NB4 (cell line): ENCODE data around the gene ERI3.

ENCODE experiments used
- POLR2A ChIP-seq: IDR thresholded peaks from 2 replicates; pipeline ENCODE4 v1.6.1; 2011; ENCODE audit warnings: mild to moderate bottlenecking; ENCODE audit not compliant: insufficient read length; ENCODE audit errors: extremely low read depth
- TF ChIP-seq, protein P1 (sequence below): IDR thresholded peaks from one replicate; pipeline ENCODE4 v1.5.1; 2012; ENCODE audit warnings: low read depth, low read length

DNA sequence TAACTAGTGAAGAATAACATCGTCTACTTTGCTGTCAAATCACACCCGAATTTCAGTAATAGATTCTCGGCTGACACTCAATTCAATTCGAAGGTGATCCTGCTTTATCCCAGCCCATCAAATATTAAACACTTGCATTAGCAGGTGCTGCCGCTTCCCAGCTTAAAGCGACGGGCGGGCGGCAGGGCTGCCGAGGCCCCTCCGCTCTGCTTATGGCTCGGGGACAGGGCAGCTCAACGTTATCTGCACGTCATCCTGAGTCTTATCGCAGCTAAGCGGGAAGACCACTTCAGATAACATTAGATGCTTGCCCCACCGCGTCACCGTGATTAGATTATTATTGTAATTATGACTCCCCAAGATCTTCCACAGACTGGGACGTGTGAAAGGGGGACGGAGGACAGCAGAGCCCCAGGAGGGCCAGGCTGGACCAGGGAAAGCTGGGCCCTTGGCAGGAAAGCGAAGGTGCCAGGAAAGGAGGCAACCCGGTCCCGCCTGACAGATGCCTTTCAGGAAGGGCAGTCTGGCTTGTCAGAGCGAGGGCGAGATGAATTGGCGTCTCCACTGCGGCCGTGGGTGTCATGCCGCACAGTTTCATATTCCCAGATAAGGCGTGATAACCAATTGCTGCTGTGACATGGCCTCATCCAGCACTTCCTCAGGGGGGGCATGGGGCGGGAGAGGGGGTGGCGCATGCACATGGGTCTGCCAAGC is 104.8 kb downstream of the ERI3 start:
- TF ChIP-seq, protein P1, sequence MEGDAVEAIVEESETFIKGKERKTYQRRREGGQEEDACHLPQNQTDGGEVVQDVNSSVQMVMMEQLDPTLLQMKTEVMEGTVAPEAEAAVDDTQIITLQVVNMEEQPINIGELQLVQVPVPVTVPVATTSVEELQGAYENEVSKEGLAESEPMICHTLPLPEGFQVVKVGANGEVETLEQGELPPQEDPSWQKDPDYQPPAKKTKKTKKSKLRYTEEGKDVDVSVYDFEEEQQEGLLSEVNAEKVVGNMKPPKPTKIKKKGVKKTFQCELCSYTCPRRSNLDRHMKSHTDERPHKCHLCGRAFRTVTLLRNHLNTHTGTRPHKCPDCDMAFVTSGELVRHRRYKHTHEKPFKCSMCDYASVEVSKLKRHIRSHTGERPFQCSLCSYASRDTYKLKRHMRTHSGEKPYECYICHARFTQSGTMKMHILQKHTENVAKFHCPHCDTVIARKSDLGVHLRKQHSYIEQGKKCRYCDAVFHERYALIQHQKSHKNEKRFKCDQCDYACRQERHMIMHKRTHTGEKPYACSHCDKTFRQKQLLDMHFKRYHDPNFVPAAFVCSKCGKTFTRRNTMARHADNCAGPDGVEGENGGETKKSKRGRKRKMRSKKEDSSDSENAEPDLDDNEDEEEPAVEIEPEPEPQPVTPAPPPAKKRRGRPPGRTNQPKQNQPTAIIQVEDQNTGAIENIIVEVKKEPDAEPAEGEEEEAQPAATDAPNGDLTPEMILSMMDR: no peak
- TF ChIP-seq POLR2A: no peak
